ENCODE results near the gene EXD3. TPM values are rescaled to one million over a fixed set of nuclear protein-coding genes. Genes with fewer than 3 reads are reported as not detected.

Gene EXD3
- total and polyA plus RNA-seq, 9 of the 15 experiments (the other 6 are each of a cell fraction or from before 2014, with no cell fraction given), result 0.29 to 12.5 (median 3.9) TPM

GRCh38 chr9:137317021-137317717, 105.8 kb downstream of the EXD3 start (continued):
- no peak for TF ChIP-seq SNRNP70 (optimal IDR thresholded peaks at IDR 0.05; ENCODE audit: low read depth, low read length)
- TF ChIP-seq NR2C2 (CRISPR knock-in tag; IDR thresholded peaks at IDR 0.05), result no peak
- no peak for TF ChIP-seq NR2C2 (tag; IDR thresholded peaks at IDR 0.05)
- TF ChIP-seq GTF2B (IDR thresholded peaks at IDR 0.05; ENCODE audit: extremely low read depth, insufficient read length), result no peak
- no peak for TF ChIP-seq HNRNPH1 (optimal IDR thresholded peaks at IDR 0.05; ENCODE audit: low read depth, low read length)
- no peak for TF ChIP-seq ZNF217 (CRISPR knock-in tag; IDR thresholded peaks at IDR 0.05)
- TF ChIP-seq MAFF (IDR thresholded peaks at IDR 0.05; ENCODE audit: low read length), result no peak

GRCh38 chr9:137316012-137316981, 106.7 kb downstream of the EXD3 start:
- ChIA-PET POLR2A (interaction anchor here (0.6 to 1.2 kb wide), 7 partner anchors 13 to 165 kb away, joined by 3 to 8 read pairs (median 3); partner anchors contain the start of gene NRARP), CTCF (ENCODE audit: low intra/inter-chr PET ratio) (no interaction called here)
- no peaks in the 10 kb centered on the region for H3K27me3 ChIP-seq (ENCODE audit: control insufficient read depth in 2 of 2, insufficient read depth in 2 of 2, low read length in 2 of 2)
- TF ChIP-seq RAD21 (CRISPR knock-in tag; conservative IDR thresholded peaks at IDR 0.05 in 1 of 2, IDR thresholded peaks at IDR 0.05 in 1 of 2) (no peak), RFX7 (CRISPR knock-in tag; IDR thresholded peaks at IDR 0.05) (no peak), SREBF2 (CRISPR knock-in tag; IDR thresholded peaks at IDR 0.05) (no peak), CTCF (IDR thresholded peaks at IDR 0.05 in 2 of 3, conservative IDR thresholded peaks at IDR 0.05 in 1 of 3; ENCODE audit: insufficient read depth in 2 of 3, low read depth in 1 of 3, low read length in 3 of 3) (no peak), ATF1 (CRISPR knock-in tag; IDR thresholded peaks at IDR 0.05) (no peak), ATF1 (tag; IDR thresholded peaks at IDR 0.05) (peak; percentile 20; the same call in 1 of the 2 replicates), ETS1 (conservative IDR thresholded peaks at IDR 0.05; ENCODE audit: control insufficient read depth, low read depth, low read length) (0 out of 2 replicates have a peak, but pooled peaks have one; percentile 31), NFRKB (IDR thresholded peaks at IDR 0.05; ENCODE audit: low read depth) (peak; percentile 57; the same call in 1 of the 2 replicates), MCM5 (IDR thresholded peaks at IDR 0.05; ENCODE audit: low read depth) (no peak)

More at GRCh38 chr9:137316012-137316981, 106.7 kb downstream of the EXD3 start:
- in situ Hi-C loops (cut with MboI) (no loop called here), intact Hi-C loops (cut with micrococcal nuclease) (no loop called here)
- Histone ChIP-seq H3K9me1 (ENCODE audit: control insufficient read depth, insufficient read depth, low read length) (no peaks in the 10 kb centered on the region), H3K27ac (ENCODE audit: extremely low read depth, low read depth, low read length) (peak overlapping the region; percentile 91), H3K79me2 (ENCODE audit: control insufficient read depth, insufficient read depth, low read length) (no peaks in the 10 kb centered on the region), H3K9ac (ENCODE audit: insufficient read depth in 1 of 2, low read depth in 2 of 2, low read length in 2 of 2) (peak overlapping the region; percentile 87 to 93; a peak in 3 of 4 replicates), H2AFZ (ENCODE audit: low read depth, low read length) (peak overlapping the region; percentile 80), H3K9me3 (replicated peaks; ENCODE audit: control insufficient read depth, insufficient read depth, low read depth, low read length) (no peaks in the 10 kb centered on the region), H3K4me2 (ENCODE audit: insufficient read depth, low read length) (peak overlapping the region; percentile 55), H3K4me3 (peak overlapping the region; percentile 45), H3K36me3 (ENCODE audit: control insufficient read depth, insufficient read depth, low read length) (no peaks in the 10 kb centered on the region), H4K20me1 (replicated peaks; ENCODE audit: control insufficient read depth, insufficient read depth, low read length) (0 out of 2 replicates have a peak, but pooled peaks cover 1% of the 10 kb centered on the region), H3K4me1 (replicated peaks in 1 of 2; ENCODE audit: control insufficient read depth in 2 of 2, insufficient read depth in 2 of 2, low read length in 2 of 2) (peaks cover 12 to 97% of the 10 kb centered on the region in 2 experiments)
- no TSS peak for BruUV-seq (replicated peaks)
- FAIRE-seq (no peak), DNase-seq (ENCODE audit: extremely low read depth in 1 of 4, low spot score in 3 of 4) (peak; percentile 86 to 95 (median 94)), ATAC-seq (peak; percentile 76)
- WGBS (ENCODE audit: insufficient coverage, low coverage, missing lambda C conversion rate), result 13% methylated on average over 32 of the region's 83 CpGs
